SU-DHL-6 (cell line): ENCODE measurements around the gene VIPR2.

Experiments used
- CTCF ChIP-seq: fragments of 200-600 bp; sonication (generic); IDR thresholded peaks from one replicate; pipeline ENCODE4 v1.5.1; 2017; ENCODE audit warnings: antibody characterized with exemption, mild to moderate bottlenecking, low read length, moderate library complexity; ENCODE audit not compliant: insufficient read depth, poor library complexity, severe bottlenecking
- EZH2phosphoT487 ChIP-seq: fragments of 200-600 bp; sonication (generic), shearing (Covaris generic); conservative IDR thresholded peaks from 2 replicates; pipeline ENCODE4 v1.6.1; 2018; ENCODE audit warnings: mild to moderate bottlenecking, antibody characterized with exemption, low read length, moderate library complexity, mixed read lengths

- TF ChIP-seq CTCF (no peak), EZH2phosphoT487 (no peak)
These were observed 110.3 kb downstream of the VIPR2 start for GRCh38 chr7:159034394-159034793.
